Sigmoid colon (tissue), 4 donors: ENCODE measurements around the gene NUDT14.

Source experiments
- CTCF ChIP-seq, 4 experiments: fragments of 450-650 bp in 3 of 4; fragments of 200-600 bp in 1 of 4; IDR thresholded peaks; one replicate each; pipeline ENCODE4 v1.5.1; 2016 to 2019; ENCODE audit warnings: antibody characterized with exemption in 4 of 4, mild to moderate bottlenecking in 3 of 4, moderate library complexity in 2 of 4
- POLR2AphosphoS5 ChIP-seq, 4 donors: sonication (generic); formaldehyde crosslinking; IDR thresholded peaks; one replicate each; pipeline ENCODE4 v1.6.1; 2017; ENCODE audit warnings: antibody characterized with exemption in 4 of 4

- no peak for TF ChIP-seq POLR2AphosphoS5 (IDR thresholded peaks at IDR 0.05)
- no peak for TF ChIP-seq CTCF (IDR thresholded peaks at IDR 0.05)
Observed at GRCh38 chr14:105198588-105198987, 17.5 kb upstream of the NUDT14 start.
